Hepatocyte (in vitro differentiated cells): ENCODE results near the gene MAST3. TPM values are rescaled to one million over a fixed set of nuclear protein-coding genes. Genes with fewer than 3 reads are reported as not detected.
"Not testable (repeated sequence)": the region's sequence is repeated elsewhere in the genome, so short reads cannot be mapped to it uniquely, and the experiment has no call there.

ENCODE experiments used
- DNase-seq: peaks from one replicate; pipeline ENCODE4 v3.0.0-alpha.2; 2016; ENCODE audit warnings: low spot score
- H2AFZ ChIP-seq: fragments of 200-600 bp; sonication (generic); 2 replicates; pipeline ENCODE4 v1.6.0; 2016; ENCODE audit warnings: antibody characterized with exemption, mild to moderate bottlenecking
- H3K27ac ChIP-seq: fragments of 200-600 bp; sonication (generic); 2 replicates; pipeline ENCODE4 v1.5.1; 2016; ENCODE audit warnings: mild to moderate bottlenecking
- H3K27me3 ChIP-seq: fragments of 200-600 bp; sonication (generic); 2 replicates; pipeline ENCODE4 v1.6.1; 2016
- H3K36me3 ChIP-seq: fragments of 200-600 bp; sonication (generic); replicated peaks from 2 replicates; pipeline ENCODE4 v1.5.1; 2016; ENCODE audit warnings: low read depth; ENCODE audit not compliant: insufficient read depth
- H3K4me1 ChIP-seq: fragments of 200-600 bp; sonication (generic); 2 replicates; pipeline ENCODE4 v1.5.1; 2016; ENCODE audit warnings: mild to moderate bottlenecking, moderate library complexity; ENCODE audit not compliant: insufficient read depth
- H3K4me2 ChIP-seq: fragments of 200-600 bp; sonication (generic); 2 replicates; pipeline ENCODE4 v1.6.0; 2016
- H3K4me3 ChIP-seq: fragments of 200-600 bp; sonication (generic); 2 replicates; pipeline ENCODE4 v1.5.1; 2016; ENCODE audit warnings: mild to moderate bottlenecking
- H3K79me2 ChIP-seq: fragments of 200-600 bp; sonication (generic); 2 replicates; pipeline ENCODE4 v1.6.0; 2017; ENCODE audit warnings: mild to moderate bottlenecking
- H3K9me2 ChIP-seq: fragments of 200-600 bp; sonication (generic); replicated peaks from 2 replicates; pipeline ENCODE4 v1.6.0; 2017; ENCODE audit warnings: mild to moderate bottlenecking; ENCODE audit not compliant: insufficient read depth
- H3K9me3 ChIP-seq: fragments of 200-600 bp; sonication (generic); 2 replicates; pipeline ENCODE4 v1.5.1; 2016; ENCODE audit warnings: low read depth, mild to moderate bottlenecking
- H4K20me1 ChIP-seq: fragments of 200-600 bp; sonication (generic); 2 replicates; pipeline ENCODE4 v1.6.0; 2016; ENCODE audit warnings: mild to moderate bottlenecking; ENCODE audit not compliant: insufficient read depth, poor library complexity, severe bottlenecking
- CTCF ChIP-seq: fragments of 200-600 bp; sonication (generic); IDR thresholded peaks from 2 replicates; pipeline ENCODE4 v1.5.1; 2016; ENCODE audit warnings: antibody characterized with exemption, mild to moderate bottlenecking; ENCODE audit not compliant: poor library complexity
- EZH2 ChIP-seq: fragments of 200-600 bp; sonication (generic); IDR thresholded peaks from 2 replicates; pipeline ENCODE4 v1.6.1; 2016; ENCODE audit warnings: antibody characterized with exemption, mild to moderate bottlenecking, borderline replicate concordance
- EZH2phosphoT487 ChIP-seq: fragments of 200-600 bp; sonication (generic); IDR thresholded peaks from one replicate; pipeline ENCODE4 v1.6.1; 2018; ENCODE audit warnings: antibody characterized with exemption, mild to moderate bottlenecking, low read depth, moderate library complexity; ENCODE audit not compliant: unreplicated experiment, severe bottlenecking
- WGBS: methylation state at CpG from one replicate; pipeline ENCODE4 v1.1.6; 2016; ENCODE audit warnings: low lambda C conversion rate; ENCODE audit errors: missing lambda C conversion rate; 5-methylcytosine and 5-hydroxymethylcytosine counted together
- polyA plus RNA-seq: library from polyadenylated mRNA; unstranded; fragments of >200 nt; fragmentation: Nextera tagmentation; extraction: Ambion mirVana; gene quantifications from 2 replicates; pipeline ENCODE4 v1.2.1, GENCODE V29; 2016
- total RNA-seq: library from RNA; depleted of rRNA; stranded (reverse); fragments of >200 nt; gene quantifications from 2 replicates; pipeline ENCODE4 v1.2.3, GENCODE V29; 2014

MAST3 gene
- total and polyA plus RNA-seq, 2 experiments from 2014 or later: 9.7 to 10.3 TPM

- H3K4me1 ChIP-seq: no peaks in the 10 kb centered on the region
- H3K27me3 ChIP-seq: peaks cover 4% of the 10 kb centered on the region
- TF ChIP-seq EZH2 (no peak), EZH2phosphoT487 (no peak), CTCF (no peak)
- no peaks in the 10 kb centered on the region for H3K36me3 ChIP-seq
- 85% methylated on average over 8 of the region's 8 CpGs for WGBS
- no peaks in the 10 kb centered on the region for H3K9me3 ChIP-seq
- H3K79me2 ChIP-seq: no peaks in the 10 kb centered on the region
- H3K27ac ChIP-seq: no peak overlapping the region
- no peak overlapping the region for H3K4me3 ChIP-seq
- no peak for DNase-seq
- no peak overlapping the region for H2AFZ ChIP-seq
- H3K4me2 ChIP-seq: no peak overlapping the region
- H3K9me2 ChIP-seq: no peaks in the 10 kb centered on the region
- no peaks in the 10 kb centered on the region for H4K20me1 ChIP-seq
These were observed 11.7 kb upstream of the MAST3 start for GRCh38 chr19:18085702-18086457.

GRCh38 chr19:18086590-18087138 lies 10.9 kb upstream of the MAST3 start, which contains the start of gene IL12RB1:
Gene IL12RB1, minus strand, starts transcription at chr19:18086934. Its CDS starts 111 bp downstream, at chr19:18086823.
- H3K4me2 ChIP-seq: no peak within 1 kb of the TSS
- WGBS: 82% methylated on average over 12 of the region's 12 CpGs

GRCh38 chr19:18089096-18089541 lies 8.5 kb upstream of the MAST3 start:
- H3K79me2 ChIP-seq, H3K4me3 ChIP-seq, H3K4me1 ChIP-seq, H3K9me2 ChIP-seq, H3K27ac ChIP-seq, H3K4me2 ChIP-seq, DNase-seq, H4K20me1 ChIP-seq, H3K9me3 ChIP-seq, H3K27me3 ChIP-seq, H2AFZ ChIP-seq, H3K36me3 ChIP-seq: not testable (repeated sequence)
- 84% methylated on average over 11 of the region's 11 CpGs for WGBS

More at GRCh38 chr19:18086590-18087138, 10.9 kb upstream of the MAST3 start, which contains the start of gene IL12RB1:
- Histone ChIP-seq H3K9me2 (no peaks in the 10 kb centered on the region), H3K9me3 (no peaks in the 10 kb centered on the region), H3K27me3 (no peaks in the 10 kb centered on the region), H3K4me3 (no peak within 1 kb of the TSS), H3K36me3 (no peaks in the 10 kb centered on the region), H3K4me1 (no peaks in the 10 kb centered on the region), H4K20me1 (no peaks in the 10 kb centered on the region), H3K79me2 (no peaks in the 10 kb centered on the region), H2AFZ (no peak within 1 kb of the TSS), H3K27ac (no peak within 1 kb of the TSS)
- TF ChIP-seq CTCF (no peak), EZH2 (no peak), EZH2phosphoT487 (no peak)
- DNase-seq: no peak

- H3K4me3 ChIP-seq: no peak overlapping the region
- no peak for DNase-seq
- TF ChIP-seq EZH2 (no peak), CTCF (no peak), EZH2phosphoT487 (no peak)
- H3K79me2 ChIP-seq: no peaks in the 10 kb centered on the region
- H3K27me3 ChIP-seq: no peaks in the 10 kb centered on the region
- no peak overlapping the region for H2AFZ ChIP-seq
- H3K36me3 ChIP-seq: no peaks in the 10 kb centered on the region
- H3K9me2 ChIP-seq: no peaks in the 10 kb centered on the region
- no peaks in the 10 kb centered on the region for H4K20me1 ChIP-seq
- no peaks in the 10 kb centered on the region for H3K9me3 ChIP-seq
- WGBS: 92% methylated on average over 5 of the region's 5 CpGs
- no peak overlapping the region for H3K27ac ChIP-seq
- no peak overlapping the region for H3K4me2 ChIP-seq
- H3K4me1 ChIP-seq: no peaks in the 10 kb centered on the region
These were observed 7.9 kb upstream of the MAST3 start for GRCh38 chr19:18089726-18090125.
